Right lobe of liver (tissue), 4 donors: ENCODE measurements around the gene NPAS2.

Source experiments
- POLR2A ChIP-seq: fragments of 450-650 bp; IDR thresholded peaks from one replicate; pipeline ENCODE4 v1.6.1; 2017; ENCODE audit warnings: antibody characterized with exemption, mild to moderate bottlenecking
- TF ChIP-seq, protein P1 (sequence below), 4 donors: fragments of 200-600 bp in 3 of 4; fragments of 450-650 bp in 1 of 4; IDR thresholded peaks; one replicate each; pipeline versions ENCODE4 v1.5.1 to v1.8.0; 2016 to 2022; ENCODE audit warnings: antibody characterized with exemption in 4 of 4, mild to moderate bottlenecking in 2 of 4
- donor health status: DM: no; HTN: no; CAD: no.
- donor health status: DM: no; HTN: no; CAD: no.
- donor health status: DM: no; HTN: yes; CAD: no.

DNA sequence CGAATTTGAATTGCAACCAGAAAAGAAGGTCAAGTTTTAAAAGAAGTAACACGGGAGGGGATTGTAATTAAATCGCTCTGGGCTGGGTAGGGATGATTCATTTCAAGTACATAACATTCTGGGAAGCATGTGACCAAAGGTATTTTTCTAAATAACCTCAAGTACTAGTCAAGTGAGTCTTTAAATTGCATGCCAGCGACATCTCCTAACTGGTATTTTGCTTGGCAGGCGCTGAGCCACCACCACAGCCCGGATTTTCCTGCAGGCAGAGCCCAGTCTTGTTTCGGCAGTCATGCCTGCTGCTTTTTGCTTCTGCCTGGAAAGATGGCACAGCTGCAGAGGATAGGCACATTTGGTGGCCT is 33.7 kb upstream of the NPAS2 start:
- TF ChIP-seq, protein P1, sequence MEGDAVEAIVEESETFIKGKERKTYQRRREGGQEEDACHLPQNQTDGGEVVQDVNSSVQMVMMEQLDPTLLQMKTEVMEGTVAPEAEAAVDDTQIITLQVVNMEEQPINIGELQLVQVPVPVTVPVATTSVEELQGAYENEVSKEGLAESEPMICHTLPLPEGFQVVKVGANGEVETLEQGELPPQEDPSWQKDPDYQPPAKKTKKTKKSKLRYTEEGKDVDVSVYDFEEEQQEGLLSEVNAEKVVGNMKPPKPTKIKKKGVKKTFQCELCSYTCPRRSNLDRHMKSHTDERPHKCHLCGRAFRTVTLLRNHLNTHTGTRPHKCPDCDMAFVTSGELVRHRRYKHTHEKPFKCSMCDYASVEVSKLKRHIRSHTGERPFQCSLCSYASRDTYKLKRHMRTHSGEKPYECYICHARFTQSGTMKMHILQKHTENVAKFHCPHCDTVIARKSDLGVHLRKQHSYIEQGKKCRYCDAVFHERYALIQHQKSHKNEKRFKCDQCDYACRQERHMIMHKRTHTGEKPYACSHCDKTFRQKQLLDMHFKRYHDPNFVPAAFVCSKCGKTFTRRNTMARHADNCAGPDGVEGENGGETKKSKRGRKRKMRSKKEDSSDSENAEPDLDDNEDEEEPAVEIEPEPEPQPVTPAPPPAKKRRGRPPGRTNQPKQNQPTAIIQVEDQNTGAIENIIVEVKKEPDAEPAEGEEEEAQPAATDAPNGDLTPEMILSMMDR (IDR thresholded peaks at IDR 0.05), result no peak
- no peak for TF ChIP-seq POLR2A
